ENCODE data around the gene MRPL14.

DNA sequence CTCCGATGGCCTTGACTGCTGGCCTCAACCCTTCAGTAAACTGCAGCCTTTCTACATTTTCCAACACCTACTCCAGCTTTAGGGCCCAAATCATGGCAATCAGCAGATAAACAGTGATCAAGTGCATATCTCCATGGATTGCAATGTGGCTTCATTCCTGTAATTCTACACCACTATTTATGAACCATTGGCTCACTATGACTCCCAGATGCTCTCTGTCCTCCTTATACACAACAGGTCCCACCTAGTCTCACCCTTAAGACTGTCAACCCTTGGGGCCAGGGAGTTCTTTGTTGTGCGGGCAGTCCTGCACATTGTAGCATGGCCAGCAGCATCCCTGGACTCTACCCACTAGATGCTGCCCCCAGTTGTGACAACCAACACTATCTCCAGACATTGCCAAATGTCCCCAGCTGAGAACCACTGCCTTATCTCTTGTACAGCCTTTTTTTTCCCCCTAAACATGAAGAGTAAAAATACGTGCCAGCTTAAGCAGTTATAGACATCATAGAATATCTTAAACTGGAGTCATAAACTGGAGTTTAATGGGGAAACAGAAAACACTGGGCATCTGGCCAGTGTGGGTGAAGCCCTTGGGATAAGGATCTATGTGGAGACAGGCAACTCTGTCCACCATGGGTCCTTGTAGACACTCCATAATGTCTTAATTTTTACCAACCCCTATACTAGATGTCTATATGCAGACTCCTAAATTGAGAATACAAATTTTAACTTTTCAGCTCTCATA is 21.1 kb downstream of the MRPL14 start:
- TF ChIP-seq, protein P1, sequence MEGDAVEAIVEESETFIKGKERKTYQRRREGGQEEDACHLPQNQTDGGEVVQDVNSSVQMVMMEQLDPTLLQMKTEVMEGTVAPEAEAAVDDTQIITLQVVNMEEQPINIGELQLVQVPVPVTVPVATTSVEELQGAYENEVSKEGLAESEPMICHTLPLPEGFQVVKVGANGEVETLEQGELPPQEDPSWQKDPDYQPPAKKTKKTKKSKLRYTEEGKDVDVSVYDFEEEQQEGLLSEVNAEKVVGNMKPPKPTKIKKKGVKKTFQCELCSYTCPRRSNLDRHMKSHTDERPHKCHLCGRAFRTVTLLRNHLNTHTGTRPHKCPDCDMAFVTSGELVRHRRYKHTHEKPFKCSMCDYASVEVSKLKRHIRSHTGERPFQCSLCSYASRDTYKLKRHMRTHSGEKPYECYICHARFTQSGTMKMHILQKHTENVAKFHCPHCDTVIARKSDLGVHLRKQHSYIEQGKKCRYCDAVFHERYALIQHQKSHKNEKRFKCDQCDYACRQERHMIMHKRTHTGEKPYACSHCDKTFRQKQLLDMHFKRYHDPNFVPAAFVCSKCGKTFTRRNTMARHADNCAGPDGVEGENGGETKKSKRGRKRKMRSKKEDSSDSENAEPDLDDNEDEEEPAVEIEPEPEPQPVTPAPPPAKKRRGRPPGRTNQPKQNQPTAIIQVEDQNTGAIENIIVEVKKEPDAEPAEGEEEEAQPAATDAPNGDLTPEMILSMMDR (conservative IDR thresholded peaks at IDR 0.05; ENCODE audit: low read length) = no peak
- TF ChIP-seq EZH2phosphoT487 (IDR thresholded peaks at IDR 0.05; ENCODE audit: borderline replicate concordance) = no peak
